DMS153 treated with DMSO at 0.1 percent for 48 hours (cell line): ENCODE data around the gene YJU2.

Experiments
- DNase-seq: peaks from one replicate; lab custom pipeline; 2025; ENCODE audit not compliant: unreplicated experiment; lab: John Stamatoyannopoulos, UW

The YJU2 gene

GRCh38 chr19:4295972-4296771 lies 49.3 kb downstream of the YJU2 start:
- no peak for DNase-seq

DNA sequence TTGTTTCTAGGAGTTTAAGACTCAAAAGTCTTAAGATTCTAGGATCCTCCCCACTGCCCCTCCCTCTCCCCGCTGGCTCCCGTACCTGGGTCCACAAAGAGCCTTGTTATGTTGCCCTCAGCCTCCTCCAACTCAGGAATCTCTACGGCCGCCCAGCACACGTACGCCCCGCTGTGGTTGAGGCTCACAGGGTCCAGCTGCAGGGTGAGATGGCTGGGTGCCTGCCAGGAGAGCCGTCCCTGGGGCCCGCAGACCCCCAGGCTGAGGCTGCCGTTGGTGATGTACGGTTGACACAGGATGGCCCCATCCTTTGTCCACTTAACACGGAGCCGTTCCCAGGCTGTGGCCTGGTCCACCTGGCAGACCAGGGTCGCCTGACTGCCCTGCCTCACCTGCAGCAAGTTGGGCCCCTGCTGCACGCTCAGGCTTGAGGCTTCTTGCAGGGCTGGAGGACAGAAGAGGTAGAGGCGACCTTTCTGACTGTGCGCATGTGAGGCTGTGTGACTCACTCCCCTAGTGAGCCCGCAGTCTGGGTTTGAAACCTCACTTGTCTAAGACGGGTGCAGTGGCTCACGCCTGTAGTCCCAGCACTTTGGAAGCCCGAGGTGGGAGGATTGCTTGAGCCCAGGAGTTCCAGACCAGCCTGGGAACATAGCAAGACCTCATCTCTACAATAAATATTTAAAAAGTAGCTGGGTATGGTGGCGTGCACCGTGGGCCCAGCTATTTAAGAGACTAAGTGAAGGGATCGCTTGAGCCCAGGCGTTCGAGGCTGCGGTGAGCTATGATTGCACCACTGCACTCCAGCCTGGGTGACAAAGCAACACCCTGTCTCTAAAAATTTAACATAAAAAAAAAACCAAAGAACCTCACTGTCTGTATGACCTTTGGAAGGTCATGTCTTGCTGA lies 51.3 kb downstream of the YJU2 start:
- DNase-seq: no peak

- no peak for DNase-seq
Observed at GRCh38 chr19:4298810-4299550, 52.1 kb downstream of the YJU2 start.

- DNase-seq: no peak
Observed at GRCh38 chr19:4300589-4300988, 53.7 kb downstream of the YJU2 start.

- no peak for DNase-seq
Observed at GRCh38 chr19:4301590-4302242, 54.8 kb downstream of the YJU2 start.

DNA sequence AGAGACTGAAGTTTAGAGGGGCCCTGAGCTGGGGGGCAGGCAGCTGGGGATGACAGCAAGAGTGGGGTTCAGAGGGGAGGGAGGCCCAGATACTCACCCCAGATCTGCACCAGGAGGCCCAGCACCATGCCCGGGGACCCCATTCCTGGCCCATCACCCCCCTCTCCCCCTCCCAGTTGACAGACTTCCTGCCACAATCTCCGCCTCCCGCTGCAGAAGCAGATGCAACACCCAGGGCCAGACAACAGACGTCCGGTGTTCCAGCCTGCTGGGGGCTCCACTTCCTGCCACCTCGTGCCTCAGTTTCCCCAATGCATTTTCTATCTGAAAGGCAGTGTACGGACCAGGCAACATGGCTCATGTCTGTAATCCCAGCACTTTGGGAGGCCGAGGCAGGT lies 55.4 kb downstream of the YJU2 start, which contains the start of gene TMIGD2:
TSS of gene TMIGD2 (minus strand) at position 147 of the 398 bp plus-strand sequence. CDS start at position 143, 4 bp downstream.
- no peak for DNase-seq

- DNase-seq: no peak
Observed at GRCh38 chr19:4303819-4304537, 57.1 kb downstream of the YJU2 start.

GRCh38 chr19:4304538-4305256 lies 57.8 kb downstream of the YJU2 start, which contains the start of gene FSD1:
TSS of gene FSD1 (plus strand) at chr19:4304598. CDS start at chr19:4304747, 149 bp downstream.
- DNase-seq: peak; percentile 18

GRCh38 chr19:4305257-4305612 lies 58.4 kb downstream of the YJU2 start:
- DNase-seq: no peak

GRCh38 chr19:4305659-4306058 lies 58.8 kb downstream of the YJU2 start:
- DNase-seq: no peak

DNA sequence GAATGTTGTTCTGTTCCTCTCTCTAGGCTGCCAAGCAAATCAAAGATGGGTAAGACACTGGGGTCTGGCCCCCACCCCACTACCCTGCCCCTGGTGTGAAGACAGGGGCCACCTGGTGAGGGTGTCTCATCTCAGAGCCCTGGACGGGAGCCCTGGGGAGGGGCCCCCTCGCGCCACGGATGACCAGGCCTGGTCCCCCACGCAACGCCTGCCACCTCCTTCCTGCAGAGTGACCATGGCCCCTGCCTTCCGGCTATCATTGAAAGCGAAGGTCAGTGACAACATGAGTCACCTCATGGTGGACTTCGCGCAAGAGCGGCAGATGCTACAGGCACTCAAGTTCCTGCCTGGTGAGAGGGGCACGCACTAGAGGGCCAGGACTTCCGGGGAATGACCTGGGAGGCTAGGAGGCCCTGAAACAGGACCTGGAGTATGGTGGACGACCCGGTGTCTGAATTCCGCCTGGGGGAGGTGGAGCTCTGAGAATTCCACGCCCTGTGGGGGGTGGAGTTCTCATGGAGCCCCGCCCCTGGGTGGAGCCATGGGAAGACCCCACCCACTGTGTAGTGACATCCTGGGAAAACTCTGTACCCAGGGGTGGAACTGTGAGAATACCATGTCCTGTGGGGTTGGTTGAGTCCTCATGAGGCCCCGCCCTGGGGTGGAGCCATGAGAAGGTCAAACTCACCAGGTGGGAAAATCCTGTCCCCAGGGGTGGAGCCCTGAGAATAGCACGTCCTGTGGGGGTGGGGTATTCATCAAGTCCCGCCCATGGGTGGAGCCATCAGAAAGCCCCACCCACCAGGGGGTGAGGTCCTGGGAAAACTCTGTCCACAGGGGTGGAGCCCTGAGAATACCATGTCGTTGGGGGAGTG lies 63.6 kb downstream of the YJU2 start:
- DNase-seq: no peak

- no peak for DNase-seq
Observed at GRCh38 chr19:4313847-4314490, 67.1 kb downstream of the YJU2 start.

DNA sequence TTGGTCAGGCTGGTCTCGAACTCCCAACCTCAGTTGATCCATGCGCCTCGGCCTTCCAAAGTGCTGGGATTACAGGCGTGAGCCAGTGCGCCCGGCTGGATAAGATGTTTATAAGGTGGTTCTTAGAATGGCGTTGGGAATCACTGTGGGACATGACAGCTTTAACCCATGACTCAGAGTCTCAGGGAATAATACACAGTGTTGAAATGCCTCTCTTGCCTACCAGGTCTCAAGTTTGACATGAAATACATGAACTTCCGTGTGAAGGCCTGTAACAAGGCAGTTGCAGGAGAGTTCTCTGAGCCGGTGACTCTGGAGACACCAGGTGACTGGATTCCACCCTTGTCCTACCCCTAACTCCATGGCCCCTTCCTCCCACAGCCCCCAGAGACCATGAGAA lies 70.1 kb downstream of the YJU2 start:
- DNase-seq: no peak

GRCh38 chr19:4318460-4318859 lies 71.6 kb downstream of the YJU2 start:
- DNase-seq: no peak
